Neural cell (in vitro differentiated cells): ENCODE data around the gene ADSS1. TPM values are rescaled to one million over a fixed set of nuclear protein-coding genes. Genes with fewer than 3 reads are reported as not detected.
"Not testable (repeated sequence)": the region's sequence is repeated elsewhere in the genome, so short reads cannot be mapped to it uniquely, and the experiment has no call there.

Experiments used
- H2AFZ ChIP-seq: fragments of 200-600, 300-800 bp; sonication (generic), shearing (Covaris generic); 2 replicates; pipeline ENCODE4 v1.6.0; 2014; ENCODE audit warnings: low read depth, mild to moderate bottlenecking, antibody characterized with exemption, low read length, moderate library complexity
- H3F3A ChIP-seq: fragments of 200-600 bp; shearing (Covaris generic); 2 replicates; pipeline ENCODE4 v1.6.1; 2016; ENCODE audit warnings: mild to moderate bottlenecking, moderate library complexity, mixed read lengths, antibody characterized with exemption, low read length; ENCODE audit not compliant: insufficient read depth, poor library complexity, severe bottlenecking
- H3K27ac ChIP-seq: fragments of 200-600, 300-800 bp; sonication (generic), shearing (Covaris generic); 2 replicates; pipeline ENCODE4 v1.5.1; 2014; ENCODE audit warnings: mild to moderate bottlenecking, low read length, moderate library complexity
- H3K27me3 ChIP-seq: fragments of 300-800, 200-600 bp; sonication (generic), shearing (Covaris generic); 2 replicates; pipeline ENCODE4 v1.6.0; 2014; ENCODE audit warnings: mild to moderate bottlenecking, low read depth, low read length, moderate library complexity; ENCODE audit not compliant: insufficient read depth
- H3K36me3 ChIP-seq: fragments of 300-800, 200-600 bp; sonication (generic), shearing (Covaris generic); 2 replicates; pipeline ENCODE4 v1.5.1; 2014; ENCODE audit warnings: mild to moderate bottlenecking, antibody characterized with exemption, low read length, moderate library complexity; ENCODE audit not compliant: insufficient read depth
- H3K4me2 ChIP-seq: fragments of 300-800, 200-600 bp; sonication (generic), shearing (Covaris generic); 2 replicates; pipeline ENCODE4 v1.6.0; 2014; ENCODE audit warnings: mild to moderate bottlenecking, low read length
- H3K4me3 ChIP-seq: fragments of 300-800, 200-600 bp; sonication (generic), shearing (Covaris generic); 2 replicates; pipeline ENCODE4 v1.5.1; 2014; ENCODE audit warnings: mild to moderate bottlenecking, low read length, moderate library complexity
- H3K79me2 ChIP-seq: fragments of 200-600 bp; shearing (Covaris generic); replicated peaks from 2 replicates; pipeline ENCODE4 v1.6.0; 2014; ENCODE audit warnings: mild to moderate bottlenecking, low read length, moderate library complexity; ENCODE audit not compliant: insufficient read depth
- H3K9ac ChIP-seq: fragments of 300-800, 200-600 bp; sonication (generic), shearing (Covaris generic); 2 replicates; pipeline ENCODE4 v1.6.1; 2016; ENCODE audit warnings: mild to moderate bottlenecking, low read length, mixed read lengths
- H3K9me2 ChIP-seq: fragments of 200-600 bp; shearing (Covaris generic); 2 replicates; pipeline ENCODE4 v1.6.1; 2016; ENCODE audit warnings: mild to moderate bottlenecking, low read length, mixed read lengths; ENCODE audit not compliant: insufficient read depth
- H3K9me3 ChIP-seq: fragments of 200-600, 300-800 bp; sonication (generic), shearing (Covaris generic); 2 replicates; pipeline ENCODE4 v1.6.1; 2016; ENCODE audit warnings: mild to moderate bottlenecking, mixed run types, low read length, moderate library complexity, mixed read lengths
- H4K20me1 ChIP-seq: fragments of 200-600 bp; shearing (Covaris generic); 2 replicates; pipeline ENCODE4 v1.6.1; 2016; ENCODE audit warnings: mild to moderate bottlenecking, mixed run types; ENCODE audit not compliant: insufficient read depth
- CTCF ChIP-seq: fragments of 450-650 bp; IDR thresholded peaks from 2 replicates; pipeline ENCODE4 v1.5.1; 2014; ENCODE audit warnings: antibody characterized with exemption, mild to moderate bottlenecking, moderate library complexity; ENCODE audit not compliant: poor library complexity, severe bottlenecking
- EP300 ChIP-seq: fragments of 450-650 bp; conservative IDR thresholded peaks from 2 replicates; pipeline ENCODE4 v1.6.1; 2014; ENCODE audit warnings: antibody characterized with exemption, mild to moderate bottlenecking, moderate library complexity; ENCODE audit not compliant: poor library complexity, severe bottlenecking
- EZH2 ChIP-seq: fragments of 200-600, 300-800 bp; shearing (Covaris generic), sonication (generic); IDR thresholded peaks from 2 replicates; pipeline ENCODE4 v1.6.1; 2014; ENCODE audit warnings: antibody characterized with exemption, low read length, borderline replicate concordance, mild to moderate bottlenecking; ENCODE audit not compliant: insufficient read depth, poor library complexity, severe bottlenecking
- MXI1 ChIP-seq: fragments of 450-650 bp; conservative IDR thresholded peaks from 2 replicates; pipeline ENCODE4 v1.6.1; 2014; ENCODE audit warnings: antibody characterized with exemption, mild to moderate bottlenecking; ENCODE audit not compliant: poor library complexity, severe bottlenecking
- POLR2AphosphoS5 ChIP-seq: IDR thresholded peaks from 2 replicates; pipeline ENCODE4 v1.6.1; 2012
- RAD21 ChIP-seq: fragments of 450-650 bp; conservative IDR thresholded peaks from 2 replicates; pipeline ENCODE4 v1.6.1; 2014; ENCODE audit warnings: antibody characterized with exemption, mild to moderate bottlenecking, moderate library complexity
- REST ChIP-seq: IDR thresholded peaks from 2 replicates; pipeline ENCODE4 v1.6.1; 2012; ENCODE audit warnings: borderline replicate concordance
- SMC3 ChIP-seq: fragments of 450-650 bp; conservative IDR thresholded peaks from 2 replicates; pipeline ENCODE4 v1.6.1; 2014; ENCODE audit warnings: antibody characterized with exemption, mild to moderate bottlenecking, moderate library complexity; ENCODE audit not compliant: poor library complexity
- TAF1 ChIP-seq: IDR thresholded peaks from 2 replicates; pipeline ENCODE4 v1.6.1; 2012; ENCODE audit warnings: low read depth
- polyA plus RNA-seq: library from polyadenylated mRNA; depleted of rRNA; stranded (reverse); fragments of >200 nt; gene quantifications from 2 replicates; pipeline ENCODE4 v1.2.3, GENCODE V29; 2014

Gene ADSS1
- polyA plus RNA-seq, 1 donor from 2014 or later = 4.3 TPM

GRCh38 chr14:104728631-104729030 lies 4.6 kb downstream of the ADSS1 start:
- no peak for TF ChIP-seq RAD21
- no peaks in the 10 kb centered on the region for H3K79me2 ChIP-seq
- no peaks in the 10 kb centered on the region for H3K9me2 ChIP-seq
- H3K36me3 ChIP-seq = no peaks in the 10 kb centered on the region
- H2AFZ ChIP-seq = no peak overlapping the region
- H3K9me3 ChIP-seq = no peaks in the 10 kb centered on the region
- peaks cover 3% of the 10 kb centered on the region for H3K27me3 ChIP-seq
- H4K20me1 ChIP-seq = no peaks in the 10 kb centered on the region
- H3K9ac ChIP-seq = no peak overlapping the region
- H3K27ac ChIP-seq = no peak overlapping the region
- H3K4me2 ChIP-seq = no peak overlapping the region
- no peaks in the 10 kb centered on the region for H3F3A ChIP-seq
- no peak overlapping the region for H3K4me3 ChIP-seq

DNA sequence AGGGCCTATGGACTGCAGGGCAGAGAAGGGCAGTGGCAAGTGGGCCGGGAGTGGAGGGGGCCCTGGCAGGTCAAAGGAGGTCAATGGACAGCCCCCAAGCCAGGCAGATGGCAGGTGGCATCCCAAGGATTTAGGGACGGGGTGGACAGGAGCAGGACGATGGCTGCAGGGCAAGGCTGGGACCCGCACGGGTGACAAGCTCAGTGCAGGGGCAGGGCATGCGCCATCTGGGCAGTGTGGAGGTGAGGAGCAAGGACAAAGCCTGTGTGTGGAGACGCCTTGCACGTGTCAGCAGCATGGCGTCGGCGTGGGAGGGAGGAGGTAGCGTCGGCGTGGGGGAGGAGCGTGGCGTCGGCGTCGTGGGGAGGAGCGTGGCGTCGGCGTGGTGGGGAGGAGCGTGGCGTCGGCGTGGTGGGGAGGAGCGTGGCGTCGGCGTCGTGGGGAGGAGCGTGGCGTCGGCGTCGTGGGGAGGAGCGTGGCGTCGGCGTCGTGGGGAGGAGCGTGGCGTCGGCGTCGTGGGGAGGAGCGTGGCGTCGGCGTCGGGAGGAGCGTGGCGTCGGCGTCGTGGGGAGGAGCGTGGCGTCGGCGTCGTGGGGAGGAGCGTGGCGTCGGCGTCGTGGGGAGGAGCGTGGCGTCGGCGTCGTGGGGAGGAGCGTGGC lies 5.3 kb downstream of the ADSS1 start:
- H3K9me2 ChIP-seq, H3K9ac ChIP-seq, H3K27ac ChIP-seq, H3K36me3 ChIP-seq, H3F3A ChIP-seq, H3K4me2 ChIP-seq, H3K27me3 ChIP-seq, H2AFZ ChIP-seq, H4K20me1 ChIP-seq, H3K79me2 ChIP-seq, H3K4me3 ChIP-seq, H3K9me3 ChIP-seq: not testable (repeated sequence)

DNA sequence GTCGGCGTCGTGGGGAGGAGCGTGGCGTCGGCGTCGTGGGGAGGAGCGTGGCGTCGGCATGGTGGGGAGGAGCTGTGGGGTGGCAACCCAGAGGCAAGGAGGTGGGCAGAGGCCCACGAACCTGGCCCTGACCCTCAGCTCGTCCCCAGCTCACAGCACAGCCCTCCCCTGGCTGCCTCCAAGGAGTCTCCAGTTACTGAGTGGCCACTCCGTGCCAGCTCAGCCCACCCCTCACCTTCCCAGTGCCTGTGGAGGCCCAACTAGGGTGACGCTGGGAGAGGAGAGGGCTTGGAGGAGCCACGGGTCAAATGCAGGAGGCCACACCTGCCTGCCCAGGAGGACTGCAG lies 5.8 kb downstream of the ADSS1 start:
- Histone ChIP-seq H3K36me3 (no peaks in the 10 kb centered on the region), H3K9me3 (no peaks in the 10 kb centered on the region), H3F3A (no peaks in the 10 kb centered on the region), H3K27me3 (no peaks in the 10 kb centered on the region), H3K4me2 (no peak overlapping the region), H3K9me2 (no peaks in the 10 kb centered on the region), H2AFZ (no peak overlapping the region), H3K79me2 (no peaks in the 10 kb centered on the region), H3K9ac (no peak overlapping the region), H3K27ac (no peak overlapping the region), H3K4me3 (no peak overlapping the region), H4K20me1 (no peaks in the 10 kb centered on the region)
- TF ChIP-seq CTCF (no peak), REST (no peak), MXI1 (no peak), TAF1 (no peak), RAD21 (no peak), POLR2AphosphoS5 (no peak), EP300 (no peak), SMC3 (no peak), EZH2 (no peak)
